Astrocyte of the spinal cord (primary cell): Measurements from ENCODE around the gene CENPB.
"Not testable (repeated sequence)": the region's sequence is repeated elsewhere in the genome, so short reads cannot be mapped to it uniquely, and the experiment has no call there.

ENCODE experiments used
- DNase-seq: peaks from one replicate; pipeline ENCODE4 v3.0.0; 2011; ENCODE audit warnings: low read depth, low spot score
- H3K4me3 ChIP-seq: 2 replicates; pipeline ENCODE4 v1.5.1; 2011; ENCODE audit warnings: low read depth, mild to moderate bottlenecking, low read length, moderate library complexity
- CTCF ChIP-seq: IDR thresholded peaks from 2 replicates; pipeline ENCODE4 v1.5.1; 2012; ENCODE audit warnings: low read depth, mild to moderate bottlenecking, low read length, inconsistent platforms
- in situ Hi-C: cut with HindIII; loops from 2 replicates; pipeline ENCODE4 v1.10.0; 2017; ENCODE audit warnings: low sequenced_read_pairs

Gene CENPB

GRCh38 chr20:3786665-3787323 is at the start of gene CENPB:
TSS of gene CENPB (minus strand) at chr20:3786740. CDS start at chr20:3786483, 257 bp downstream.
- H3K4me3 ChIP-seq, result peak within 1 kb of the TSS; percentile 65
- peak; percentile 78 for DNase-seq
- TF ChIP-seq CTCF, result peak; percentile 55
- in situ Hi-C loops, result no loop called here

- H3K4me3 ChIP-seq, result no peak overlapping the region
- in situ Hi-C loops, result no loop called here
Observed at GRCh38 chr20:3836132-3836531, 49.6 kb upstream of the CENPB start.

GRCh38 chr20:3829891-3830290 is 43.4 kb upstream of the CENPB start:
- H3K4me3 ChIP-seq, in situ Hi-C loops, DNase-seq: not testable (repeated sequence)

More at GRCh38 chr20:3836132-3836531, 49.6 kb upstream of the CENPB start:
- TF ChIP-seq CTCF, result no peak
- DNase-seq, result no peak

GRCh38 chr20:3828798-3829197 is 42.3 kb upstream of the CENPB start:
- in situ Hi-C loops, result no loop called here
- no peak for DNase-seq
- no peak for TF ChIP-seq CTCF
- no peak overlapping the region for H3K4me3 ChIP-seq

- in situ Hi-C loops, result no loop called here
- DNase-seq, result no peak
- no peak for TF ChIP-seq CTCF
- no peak overlapping the region for H3K4me3 ChIP-seq
Observed at GRCh38 chr20:3826420-3826819, 39.9 kb upstream of the CENPB start.

- no peak for DNase-seq
- TF ChIP-seq CTCF, result no peak
- in situ Hi-C loops, result no loop called here
- H3K4me3 ChIP-seq, result no peak overlapping the region
Observed at GRCh38 chr20:3825526-3825925, 39.0 kb upstream of the CENPB start.

GRCh38 chr20:3823881-3824280 is 37.3 kb upstream of the CENPB start:
- in situ Hi-C loops, result no loop called here
- TF ChIP-seq CTCF, result no peak
- no peak overlapping the region for H3K4me3 ChIP-seq
- no peak for DNase-seq
